ENCODE measurements around the gene BASP1.
"Not testable (repeated sequence)": the region's sequence is repeated elsewhere in the genome, so short reads cannot be mapped to it uniquely, and the experiment has no call there.

Gene BASP1

GRCh38 chr5:17288570-17288969 lies 71.1 kb downstream of the BASP1 start:
- DNase-seq (ENCODE audit: low spot score): no peak

- peak; percentile 34 for DNase-seq (ENCODE audit: low spot score)
Measured at GRCh38 chr5:17289681-17290539, 72.5 kb downstream of the BASP1 start.

- no peak for DNase-seq (ENCODE audit: low spot score)
Measured at GRCh38 chr5:17290540-17290974, 73.1 kb downstream of the BASP1 start.

- DNase-seq (ENCODE audit: low spot score): no peak
Measured at GRCh38 chr5:17292434-17293015, 75.1 kb downstream of the BASP1 start.

GRCh38 chr5:17294639-17295311 lies 77.3 kb downstream of the BASP1 start:
- no peak for DNase-seq (ENCODE audit: low spot score)

- DNase-seq (ENCODE audit: low spot score): no peak
Measured at GRCh38 chr5:17295671-17296070, 78.2 kb downstream of the BASP1 start.

- DNase-seq (ENCODE audit: low spot score): no peak
Measured at GRCh38 chr5:17302106-17302505, 84.7 kb downstream of the BASP1 start.

GRCh38 chr5:17302604-17303003 lies 85.2 kb downstream of the BASP1 start:
- peak; percentile 68 for DNase-seq (ENCODE audit: low spot score)

GRCh38 chr5:17304282-17304681 lies 86.9 kb downstream of the BASP1 start:
- DNase-seq (ENCODE audit: low spot score): no peak

GRCh38 chr5:17305017-17305416 lies 87.6 kb downstream of the BASP1 start:
- no peak for DNase-seq (ENCODE audit: low spot score)

- DNase-seq (ENCODE audit: low spot score): no peak
Measured at GRCh38 chr5:17305964-17306725, 88.7 kb downstream of the BASP1 start.

GRCh38 chr5:17306726-17307091 lies 89.3 kb downstream of the BASP1 start:
- DNase-seq (ENCODE audit: low spot score): no peak

- not testable (repeated sequence) for DNase-seq (ENCODE audit: low spot score)
Measured at GRCh38 chr5:17307440-17307839, 90.0 kb downstream of the BASP1 start.

- DNase-seq (ENCODE audit: low spot score): no peak
Measured at GRCh38 chr5:17308326-17309065, 91.1 kb downstream of the BASP1 start.

GRCh38 chr5:17309462-17309861 lies 92.0 kb downstream of the BASP1 start:
- no peak for DNase-seq (ENCODE audit: low spot score)

- not testable (repeated sequence) for DNase-seq (ENCODE audit: low spot score)
Measured at GRCh38 chr5:17310502-17310901, 93.1 kb downstream of the BASP1 start.

- DNase-seq (ENCODE audit: low spot score): not testable (repeated sequence)
Measured at GRCh38 chr5:17311811-17312210, 94.4 kb downstream of the BASP1 start.

- no peak for DNase-seq (ENCODE audit: low spot score)
Measured at GRCh38 chr5:17312358-17312757, 94.9 kb downstream of the BASP1 start.

GRCh38 chr5:17314907-17315471 lies 97.6 kb downstream of the BASP1 start:
- peak; percentile 96 for DNase-seq (ENCODE audit: low spot score)

- peak; percentile 71 for DNase-seq (ENCODE audit: low spot score)
Measured at GRCh38 chr5:17315710-17316221, 98.3 kb downstream of the BASP1 start.
